HFFc6 (cell line): ENCODE results near the gene PCF11. TPM values are rescaled to one million over a fixed set of nuclear protein-coding genes. Genes with fewer than 3 reads are reported as not detected.
"Not testable (repeated sequence)": the region's sequence is repeated elsewhere in the genome, so short reads cannot be mapped to it uniquely, and the experiment has no call there.

Experiments
- DNase-seq: peaks from one replicate; pipeline ENCODE4 v3.0.0-alpha.2; 2018
- H3K27ac Mint-ChIP-seq: 2 replicates; pipeline ENCODE4 v1.8.0; 2020; ENCODE audit warnings: mild to moderate bottlenecking, mixed read lengths
- H3K27me3 Mint-ChIP-seq: 2 replicates; pipeline ENCODE4 v1.8.0; 2021; ENCODE audit warnings: mild to moderate bottlenecking, moderate library complexity, mixed read lengths; ENCODE audit not compliant: insufficient read depth
- H3K36me3 Mint-ChIP-seq: 2 replicates; pipeline ENCODE4 v1.8.0; 2021; ENCODE audit warnings: low read depth, mixed read lengths
- H3K4me1 Mint-ChIP-seq: 2 replicates; pipeline ENCODE4 v1.8.0; 2020; ENCODE audit warnings: low read depth, mixed read lengths
- H3K4me3 Mint-ChIP-seq: 2 replicates; pipeline ENCODE4 v1.8.0; 2020; ENCODE audit warnings: mild to moderate bottlenecking, moderate library complexity, mixed read lengths
- H3K9me3 Mint-ChIP-seq: 2 replicates; pipeline ENCODE4 v1.8.0; 2020; ENCODE audit warnings: mild to moderate bottlenecking, mixed read lengths
- CTCF ChIP-seq: fragments of 200-600 bp; sonication (generic); IDR thresholded peaks from 2 replicates; pipeline ENCODE4 v1.5.0; 2021; ENCODE audit warnings: antibody characterized with exemption, mild to moderate bottlenecking
- total RNA-seq, 6 experiments: library from RNA; stranded (reverse); fragmentation: NEBNext Ultra II Directional; extraction: Animal tissue kit (Norgen Biotek cat#: 25700); gene quantifications; 2 replicates in 1 of 6; 3 replicates in 5 of 6; pipeline ENCODE4 v1.2.3, GENCODE V29; 2021

PCF11 gene
- total RNA-seq, 6 experiments from 2014 or later, result 22.4 to 26.6 (median 24.7) TPM

GRCh38 chr11:83124636-83125424, 32.1 kb upstream of the PCF11 start:
- Mint-ChIP-seq H3K36me3 (no peaks in the 10 kb centered on the region), H3K4me3 (no peak overlapping the region), H3K9me3 (no peaks in the 10 kb centered on the region), H3K27me3 (peaks cover 6% of the 10 kb centered on the region), H3K4me1 (peaks cover 9% of the 10 kb centered on the region), H3K27ac (no peak overlapping the region)
- DNase-seq, result no peak
- TF ChIP-seq CTCF, result no peak

GRCh38 chr11:83125577-83125976, 31.4 kb upstream of the PCF11 start:
- H3K27me3 Mint-ChIP-seq, result peaks cover 6% of the 10 kb centered on the region
- no peak for TF ChIP-seq CTCF
- no peak overlapping the region for H3K4me3 Mint-ChIP-seq
- no peak overlapping the region for H3K27ac Mint-ChIP-seq
- H3K9me3 Mint-ChIP-seq, result no peaks in the 10 kb centered on the region
- no peaks in the 10 kb centered on the region for H3K36me3 Mint-ChIP-seq
- H3K4me1 Mint-ChIP-seq, result peaks cover 1% of the 10 kb centered on the region
- DNase-seq, result no peak

- Mint-ChIP-seq H3K36me3 (no peaks in the 10 kb centered on the region), H3K4me1 (no peaks in the 10 kb centered on the region), H3K4me3 (no peak overlapping the region), H3K27me3 (peaks cover 6% of the 10 kb centered on the region), H3K9me3 (no peaks in the 10 kb centered on the region), H3K27ac (no peak overlapping the region)
- DNase-seq, result no peak
- TF ChIP-seq CTCF, result no peak
Observed at GRCh38 chr11:83127310-83127637, 29.7 kb upstream of the PCF11 start.

GRCh38 chr11:83132191-83132590, 24.7 kb upstream of the PCF11 start:
- H3K4me3 Mint-ChIP-seq, result no peak overlapping the region
- no peaks in the 10 kb centered on the region for H3K9me3 Mint-ChIP-seq
- peaks cover 4% of the 10 kb centered on the region; the same call in 1 of the 2 replicates for H3K27me3 Mint-ChIP-seq
- H3K36me3 Mint-ChIP-seq, result no peaks in the 10 kb centered on the region
- no peak overlapping the region for H3K27ac Mint-ChIP-seq
- H3K4me1 Mint-ChIP-seq, result no peaks in the 10 kb centered on the region
- DNase-seq, result no peak
- TF ChIP-seq CTCF, result no peak

GRCh38 chr11:83133266-83133665, 23.7 kb upstream of the PCF11 start:
- H3K27me3 Mint-ChIP-seq, DNase-seq, H3K9me3 Mint-ChIP-seq, H3K4me3 Mint-ChIP-seq, H3K27ac Mint-ChIP-seq, H3K4me1 Mint-ChIP-seq, H3K36me3 Mint-ChIP-seq: not testable (repeated sequence)

GRCh38 chr11:83139310-83139709, 17.6 kb upstream of the PCF11 start:
- TF ChIP-seq CTCF, result no peak
- Mint-ChIP-seq H3K27ac (no peak overlapping the region), H3K27me3 (peaks cover 2% of the 10 kb centered on the region)

More at GRCh38 chr11:83139310-83139709, 17.6 kb upstream of the PCF11 start:
- Mint-ChIP-seq H3K4me1 (no peaks in the 10 kb centered on the region), H3K36me3 (no peaks in the 10 kb centered on the region), H3K9me3 (no peaks in the 10 kb centered on the region), H3K4me3 (no peak overlapping the region)
- no peak for DNase-seq
